HG03103 (cell line): ENCODE data around the gene CD248.
"Not testable (repeated sequence)": the region's sequence is repeated elsewhere in the genome, so short reads cannot be mapped to it uniquely, and the experiment has no call there.

Experiments used
- ATAC-seq: cut with Tn5 transposase; IDR thresholded peaks from one replicate; pipeline ENCODE4 v1.9.1; 2021; ENCODE audit warnings: low read depth; ENCODE audit not compliant: unreplicated experiment

The CD248 gene

GRCh38 chr11:66328302-66329144 is 11.7 kb upstream of the CD248 start:
- peak; percentile 63 for ATAC-seq

- no peak for ATAC-seq
These were observed 11.1 kb upstream of the CD248 start for GRCh38 chr11:66328031-66328301.

- ATAC-seq = no peak
These were observed 10.6 kb upstream of the CD248 start for GRCh38 chr11:66327171-66328030.

DNA sequence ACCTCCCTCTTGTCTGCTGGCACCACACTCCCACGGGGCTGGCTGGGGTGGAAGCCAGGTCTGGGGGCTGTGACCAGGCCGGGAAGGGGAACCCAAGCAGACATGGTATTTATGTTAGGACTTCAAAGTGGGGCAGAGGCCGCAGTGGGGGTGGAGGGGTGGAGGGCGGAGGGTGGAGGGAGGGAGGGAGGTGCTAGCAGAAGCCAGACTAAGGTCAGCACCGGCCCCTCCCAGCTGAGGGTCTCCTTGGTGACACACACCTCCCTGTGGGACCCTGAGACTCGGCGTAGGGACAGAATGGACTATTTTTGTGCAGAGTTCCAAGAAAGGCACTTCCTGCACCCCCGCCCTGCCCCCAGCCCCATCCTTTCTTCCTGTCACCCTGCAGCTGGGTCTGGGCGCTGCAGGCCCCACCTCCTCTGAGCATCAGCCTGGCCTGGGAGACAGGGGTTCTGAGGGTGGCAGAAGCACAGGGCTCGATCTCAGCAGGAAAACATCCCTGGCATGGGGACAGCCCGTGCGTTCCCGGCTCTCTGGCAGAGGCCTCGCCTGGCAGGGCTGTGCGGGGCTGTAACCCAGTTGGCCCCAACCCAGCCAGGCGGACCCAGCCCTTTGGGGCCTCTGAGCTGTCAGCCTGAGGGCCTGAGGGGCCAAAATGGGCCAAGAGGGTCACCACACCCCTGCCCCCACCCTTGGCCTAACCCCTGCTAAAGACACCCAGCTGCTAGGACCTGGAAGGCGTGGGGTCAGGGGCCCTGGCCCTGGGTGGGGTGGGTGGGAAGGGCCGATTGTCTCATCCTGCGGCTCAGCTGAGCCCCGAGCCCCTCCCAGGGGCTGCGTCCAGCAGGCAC is 9.6 kb upstream of the CD248 start:
- no peak for ATAC-seq

DNA sequence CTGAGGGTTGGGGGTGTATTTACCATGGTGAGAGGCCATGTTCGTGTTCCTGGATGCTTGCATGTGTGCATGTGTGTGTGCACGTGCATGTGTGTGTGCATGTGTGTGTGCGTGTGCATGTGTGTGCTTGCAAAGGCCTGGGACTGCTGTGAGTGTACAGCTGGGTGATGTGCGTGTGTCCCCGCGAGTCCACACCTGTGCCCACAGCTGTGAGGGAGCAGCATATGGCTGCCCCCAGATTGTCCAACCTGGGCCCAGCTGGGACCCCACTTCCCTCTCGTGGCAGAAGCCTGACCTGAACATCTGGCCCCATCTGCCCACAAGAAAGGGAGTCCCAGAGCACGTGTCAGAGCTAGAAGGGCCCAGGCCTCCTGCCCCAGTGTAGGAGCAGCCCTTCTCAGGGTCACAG is 8.4 kb upstream of the CD248 start:
- ATAC-seq = no peak

- no peak for ATAC-seq
These were observed 7.8 kb upstream of the CD248 start for GRCh38 chr11:66324664-66325063.

GRCh38 chr11:66323684-66324083 is 6.8 kb upstream of the CD248 start:
- no peak for ATAC-seq

GRCh38 chr11:66322732-66323427 is 6.0 kb upstream of the CD248 start:
- ATAC-seq = no peak

- ATAC-seq = no peak
These were observed 4.8 kb upstream of the CD248 start for GRCh38 chr11:66321606-66322005.

DNA sequence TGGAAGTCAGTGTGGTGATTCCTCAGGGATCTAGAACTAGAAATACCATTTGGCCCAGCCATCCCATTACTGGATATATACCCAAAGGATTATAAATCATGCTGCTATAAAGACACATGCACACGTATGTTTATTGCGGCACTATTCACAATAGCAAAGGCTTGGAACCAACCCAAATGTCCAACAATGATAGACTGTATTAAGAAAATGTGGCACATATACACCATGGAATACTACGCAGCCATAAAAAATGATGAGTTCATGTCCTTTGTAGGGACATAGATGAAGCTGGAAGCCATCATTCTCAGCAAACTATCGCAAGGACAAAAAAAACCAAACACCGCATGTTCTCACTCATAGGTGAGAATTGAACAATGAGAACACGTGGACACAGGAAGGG is 3.9 kb upstream of the CD248 start:
- ATAC-seq = not testable (repeated sequence)

- not testable (repeated sequence) for ATAC-seq
These were observed 3.4 kb upstream of the CD248 start for GRCh38 chr11:66320289-66320688.

GRCh38 chr11:66318600-66318970 is 1.7 kb upstream of the CD248 start:
- ATAC-seq = no peak

GRCh38 chr11:66317723-66318599 is 1.1 kb upstream of the CD248 start:
- no peak for ATAC-seq

DNA sequence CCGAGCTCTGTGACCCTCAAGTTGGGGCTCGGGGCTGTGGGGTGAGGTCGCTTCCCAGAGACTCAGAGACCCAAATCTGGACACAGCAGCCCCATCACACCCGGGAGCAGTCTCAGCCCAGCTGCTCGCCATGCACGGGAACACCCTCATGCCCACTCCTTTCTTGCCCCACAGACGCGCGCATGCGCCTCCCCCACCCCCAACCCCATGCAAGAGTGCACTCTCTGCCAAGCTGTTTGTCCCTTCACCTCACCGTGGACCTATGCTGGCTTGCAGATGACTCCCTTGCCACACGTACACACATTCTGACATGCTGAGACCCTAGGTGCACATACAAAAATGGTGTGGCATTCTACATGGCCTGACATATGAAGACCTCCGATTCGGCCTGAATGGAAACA is 478 bp upstream of the CD248 start:
- ATAC-seq = no peak

- ATAC-seq = no peak
These were observed 678 bp downstream of the CD248 start for GRCh38 chr11:66315921-66316811.

- no peak for ATAC-seq
These were observed 1.4 kb downstream of the CD248 start for GRCh38 chr11:66315498-66315885.

GRCh38 chr11:66314561-66315497 is 2.0 kb downstream of the CD248 start:
- ATAC-seq = no peak

- no peak for ATAC-seq
These were observed 2.7 kb downstream of the CD248 start for GRCh38 chr11:66314186-66314501.
